Measurements from ENCODE around the gene CXCL8.

The CXCL8 gene

GRCh38 chr4:73718375-73719373 is 21.7 kb upstream of the CXCL8 start:
- no peak for DNase-seq

- DNase-seq, result no peak
Observed at GRCh38 chr4:73721435-73721834, 18.9 kb upstream of the CXCL8 start.

- no peak for DNase-seq
Observed at GRCh38 chr4:73721909-73722308, 18.5 kb upstream of the CXCL8 start.

GRCh38 chr4:73723023-73723422 is 17.3 kb upstream of the CXCL8 start:
- no peak for DNase-seq

GRCh38 chr4:73723928-73724327 is 16.4 kb upstream of the CXCL8 start:
- DNase-seq, result no peak

GRCh38 chr4:73725510-73725909 is 14.9 kb upstream of the CXCL8 start:
- no peak for DNase-seq

- DNase-seq, result no peak
Observed at GRCh38 chr4:73725985-73726384, 14.4 kb upstream of the CXCL8 start.

GRCh38 chr4:73727685-73728084 is 12.7 kb upstream of the CXCL8 start:
- no peak for DNase-seq

- no peak for DNase-seq
Observed at GRCh38 chr4:73728091-73728741, 12.2 kb upstream of the CXCL8 start.

GRCh38 chr4:73729534-73730165 is 10.7 kb upstream of the CXCL8 start:
- no peak for DNase-seq

GRCh38 chr4:73730292-73730691 is 10.1 kb upstream of the CXCL8 start:
- no peak for DNase-seq

- DNase-seq, result no peak
Observed at GRCh38 chr4:73730867-73731266, 9.5 kb upstream of the CXCL8 start.

- DNase-seq, result no peak
Observed at GRCh38 chr4:73731968-73732610, 8.3 kb upstream of the CXCL8 start.

GRCh38 chr4:73732759-73733431 is 7.5 kb upstream of the CXCL8 start:
- DNase-seq, result no peak

- DNase-seq, result no peak
Observed at GRCh38 chr4:73734530-73735001, 5.8 kb upstream of the CXCL8 start.

GRCh38 chr4:73735231-73735630 is 5.1 kb upstream of the CXCL8 start:
- no peak for DNase-seq

GRCh38 chr4:73741031-73741749 is 821 bp downstream of the CXCL8 start:
- no peak for DNase-seq

- no peak for DNase-seq
Observed at GRCh38 chr4:73741750-73742489, 1.6 kb downstream of the CXCL8 start.

- no peak for DNase-seq
Observed at GRCh38 chr4:73742490-73743160, 2.3 kb downstream of the CXCL8 start.

- no peak for DNase-seq
Observed at GRCh38 chr4:73743281-73743680, 2.9 kb downstream of the CXCL8 start.

All from NCI-H1092 (cell line).